Stomach smooth muscle (tissue), 2 donors: ENCODE results near the gene UNC13D.

Experiments used
- H3K27ac ChIP-seq: one replicate; pipeline ENCODE4 v1.7.0; 2013; ENCODE audit warnings: mild to moderate bottlenecking, low read length, inconsistent platforms
- H3K27me3 ChIP-seq, 2 donors: one replicate each; pipeline ENCODE4 v1.7.0; 2013; ENCODE audit warnings: low read length in 2 of 2; ENCODE audit not compliant: insufficient read depth in 2 of 2, control insufficient read depth in 1 of 2
- H3K36me3 ChIP-seq, 2 donors: one replicate each; pipeline ENCODE4 v1.7.0; 2013; ENCODE audit warnings: low read length in 2 of 2; ENCODE audit not compliant: control insufficient read depth in 2 of 2, insufficient read depth in 2 of 2
- H3K4me1 ChIP-seq: one replicate; pipeline ENCODE4 v1.7.0; 2013; ENCODE audit warnings: low read length; ENCODE audit not compliant: control insufficient read depth, insufficient read depth
- H3K4me3 ChIP-seq, 2 donors: one replicate each; pipeline ENCODE4 v1.7.0; 2013; ENCODE audit warnings: low read length in 2 of 2
- H3K9ac ChIP-seq, 2 donors: one replicate each; pipeline ENCODE4 v1.7.0; 2013; ENCODE audit warnings: low read length in 2 of 2, mild to moderate bottlenecking in 1 of 2
- H3K9me3 ChIP-seq, 2 donors: one replicate each; pipeline ENCODE4 v1.7.0; 2013; ENCODE audit warnings: low read length in 2 of 2; ENCODE audit not compliant: control insufficient read depth in 2 of 2
- donor health status: healthy.
- donor health status: Pancreatic carcinoma.

Gene UNC13D

DNA sequence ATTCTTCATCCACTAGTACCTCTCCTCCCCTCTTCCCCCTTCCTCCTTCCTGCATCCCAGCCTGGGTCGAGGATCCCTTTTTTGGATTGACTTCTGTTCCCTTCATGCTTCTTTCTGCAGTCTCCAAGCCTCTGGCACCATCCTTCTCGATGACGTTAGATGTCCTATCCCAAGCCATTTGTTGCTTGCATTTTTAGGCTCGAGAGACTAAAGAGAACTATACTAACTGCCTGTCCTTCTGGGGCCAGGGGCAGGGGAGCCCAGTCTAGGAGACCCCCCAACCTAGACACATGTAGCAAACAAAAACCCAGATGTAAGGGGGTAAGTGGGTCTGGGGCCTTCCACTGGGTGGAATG is 35.7 kb downstream of the UNC13D start:
- Histone ChIP-seq H3K4me1 (peaks cover 6% of the 10 kb centered on the region), H3K9ac (no peak overlapping the region), H3K27me3 (no peaks in the 10 kb centered on the region), H3K4me3 (no peak overlapping the region), H3K9me3 (no peaks in the 10 kb centered on the region), H3K27ac (peak overlapping the region; percentile 31), H3K36me3 (peaks cover 21 to 29% of the 10 kb centered on the region in 2 donors)

DNA sequence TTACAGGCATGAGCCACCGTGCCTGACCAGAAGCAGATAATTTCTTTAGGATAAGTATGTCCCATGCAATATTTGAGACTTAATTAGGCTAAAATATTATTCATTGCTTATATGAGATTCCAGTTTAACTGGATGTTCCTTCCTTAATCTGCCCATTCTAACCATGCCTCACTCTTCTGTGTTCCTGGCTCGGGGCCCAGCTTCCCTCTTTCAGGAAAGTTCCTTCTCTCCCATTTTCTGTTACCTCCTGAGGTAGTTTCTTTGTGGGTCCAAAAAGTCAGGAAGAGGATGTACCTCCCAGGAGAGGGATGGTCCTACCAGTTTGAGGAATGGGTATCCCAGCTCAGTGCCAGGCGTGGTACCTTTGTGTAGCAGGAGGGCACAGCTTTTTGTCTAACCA is 36.3 kb downstream of the UNC13D start:
- Histone ChIP-seq H3K9ac (no peak overlapping the region), H3K4me1 (peaks cover 6% of the 10 kb centered on the region), H3K9me3 (no peaks in the 10 kb centered on the region), H3K27me3 (no peaks in the 10 kb centered on the region), H3K36me3 (peaks cover 15 to 22% of the 10 kb centered on the region in 2 donors), H3K27ac (no peak overlapping the region), H3K4me3 (no peak overlapping the region)

DNA sequence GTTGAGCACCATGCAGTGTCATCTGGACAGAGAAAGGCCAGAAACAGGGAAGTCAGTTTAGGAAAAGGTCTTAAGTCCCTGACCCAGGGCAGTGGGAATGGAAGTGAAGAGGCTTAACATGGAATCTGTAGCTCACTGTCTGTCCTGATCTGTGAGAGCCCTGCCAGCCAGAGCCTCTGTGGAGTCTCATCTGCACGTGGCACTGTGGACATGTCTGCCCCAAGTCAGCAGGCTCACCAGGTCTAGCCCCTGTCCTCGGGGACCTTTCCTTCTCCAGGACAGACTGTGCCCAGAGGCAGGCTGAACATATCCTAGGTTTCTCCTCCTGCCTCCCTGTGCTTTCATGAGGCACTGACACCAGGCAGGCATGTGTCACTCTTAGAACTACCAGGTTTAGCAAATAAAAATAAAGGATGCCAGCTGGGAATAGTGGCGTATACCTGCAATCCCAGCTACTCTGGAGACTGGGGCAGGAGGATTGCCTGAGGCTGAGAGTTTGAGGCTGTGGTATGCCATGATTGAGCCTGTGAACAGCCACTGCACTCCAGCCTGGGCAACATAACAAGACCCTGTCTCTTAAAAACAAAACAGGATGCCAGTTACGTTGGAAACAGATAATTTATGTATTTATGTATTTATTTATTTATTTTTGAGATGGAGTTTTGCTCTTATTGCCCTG is 37.2 kb downstream of the UNC13D start:
- Histone ChIP-seq H3K9me3 (no peaks in the 10 kb centered on the region), H3K4me1 (peaks cover 6% of the 10 kb centered on the region), H3K36me3 (peaks cover 6 to 13% of the 10 kb centered on the region in 2 donors), H3K27ac (no peak overlapping the region), H3K4me3 (no peak overlapping the region), H3K27me3 (no peaks in the 10 kb centered on the region), H3K9ac (no peak overlapping the region)

DNA sequence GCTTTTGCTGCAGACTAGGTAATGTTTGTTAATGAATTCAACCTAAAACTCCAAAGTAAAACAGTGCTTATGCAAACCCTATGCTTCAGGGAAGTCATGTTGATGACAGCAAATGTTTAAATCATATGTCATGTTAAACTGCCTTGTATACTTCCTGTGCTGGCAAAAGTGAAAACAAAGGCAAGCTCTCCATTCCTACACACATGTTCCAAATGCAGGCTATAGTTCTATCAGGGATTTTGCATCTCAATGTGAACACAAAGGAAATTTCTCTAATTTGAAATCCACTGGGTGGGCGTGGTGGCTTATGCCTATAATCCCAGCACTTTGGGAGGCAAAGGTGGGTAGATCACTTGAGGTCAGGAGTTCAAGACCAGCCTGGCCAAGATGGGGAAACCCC is 40.3 kb downstream of the UNC13D start:
- Histone ChIP-seq H3K36me3 (peaks cover 6 to 11% of the 10 kb centered on the region in 2 donors), H3K4me3 (no peak overlapping the region)

DNA sequence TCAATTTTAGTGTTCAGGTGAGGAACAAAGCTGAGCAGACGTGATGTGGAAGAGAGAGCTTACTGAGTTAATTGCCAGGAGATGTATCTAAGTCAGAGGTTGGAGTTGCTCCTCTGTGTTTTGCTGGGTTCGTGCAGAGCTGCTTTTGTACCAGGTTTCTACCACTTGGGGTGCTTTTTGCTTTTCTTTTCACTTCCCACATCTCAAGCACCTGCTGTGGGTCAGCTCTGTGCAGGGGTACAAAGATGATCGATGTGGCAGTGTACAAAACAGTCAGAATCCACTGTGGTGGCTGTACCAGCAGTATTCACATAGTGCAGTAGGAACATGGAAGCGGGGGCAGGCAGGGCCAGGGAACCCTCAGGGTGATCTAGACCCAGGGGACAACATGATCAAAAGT is 44.8 kb downstream of the UNC13D start:
- Histone ChIP-seq H3K9ac (no peak overlapping the region), H3K9me3 (no peaks in the 10 kb centered on the region), H3K4me3 (no peak overlapping the region), H3K27me3 (no peaks in the 10 kb centered on the region), H3K27ac (no peak overlapping the region), H3K4me1 (no peaks in the 10 kb centered on the region), H3K36me3 (peaks cover 13 to 21% of the 10 kb centered on the region in 2 donors)

More for the DNA sequence above, 40.3 kb downstream of the UNC13D start:
- Histone ChIP-seq H3K4me1 (no peaks in the 10 kb centered on the region), H3K27ac (no peak overlapping the region), H3K9ac (no peak overlapping the region), H3K27me3 (no peaks in the 10 kb centered on the region), H3K9me3 (no peaks in the 10 kb centered on the region)

GRCh38 chr17:75795820-75796607 is 48.2 kb downstream of the UNC13D start:
- no peak overlapping the region for H3K27ac ChIP-seq
- H3K36me3 ChIP-seq: peaks cover 19 to 27% of the 10 kb centered on the region in 2 donors
- H3K9me3 ChIP-seq: no peaks in the 10 kb centered on the region

DNA sequence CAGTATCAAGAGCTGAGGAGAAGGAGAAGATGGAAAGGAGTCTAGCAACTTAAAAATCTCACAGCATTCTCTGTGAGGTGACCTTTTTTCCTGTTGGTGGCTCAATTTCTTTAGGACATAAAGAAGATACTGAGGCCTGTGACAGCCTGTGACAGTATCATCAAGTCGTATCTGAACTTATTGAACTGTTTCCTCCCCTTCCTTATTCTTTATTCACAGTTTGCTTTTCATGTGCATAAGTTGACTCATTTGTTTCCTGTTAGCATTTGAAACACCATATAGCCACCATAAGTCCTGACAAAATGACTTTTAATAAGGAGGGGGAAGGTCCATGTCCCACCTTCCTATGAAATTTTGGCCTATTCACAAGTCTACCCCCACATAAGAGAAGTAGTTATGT is 50.7 kb downstream of the UNC13D start:
- H3K27ac ChIP-seq: no peak overlapping the region
- no peaks in the 10 kb centered on the region for H3K9me3 ChIP-seq
- H3K9ac ChIP-seq: no peak overlapping the region
- no peak overlapping the region for H3K4me3 ChIP-seq
- H3K36me3 ChIP-seq: peaks cover 12 to 16% of the 10 kb centered on the region in 2 donors
- no peaks in the 10 kb centered on the region for H3K4me1 ChIP-seq
- H3K27me3 ChIP-seq: no peaks in the 10 kb centered on the region

More at GRCh38 chr17:75795820-75796607, 48.2 kb downstream of the UNC13D start:
- no peaks in the 10 kb centered on the region for H3K27me3 ChIP-seq
- H3K9ac ChIP-seq: no peak overlapping the region
- H3K4me3 ChIP-seq: no peak overlapping the region
- H3K4me1 ChIP-seq: no peaks in the 10 kb centered on the region

GRCh38 chr17:75791254-75791653 is 53.0 kb downstream of the UNC13D start:
- peaks cover 9% of the 10 kb centered on the region in 2 donors for H3K36me3 ChIP-seq
- H3K4me3 ChIP-seq: no peak overlapping the region
- H3K9me3 ChIP-seq: no peaks in the 10 kb centered on the region
- H3K9ac ChIP-seq: no peak overlapping the region
- no peak overlapping the region for H3K27ac ChIP-seq
- no peaks in the 10 kb centered on the region for H3K27me3 ChIP-seq
- H3K4me1 ChIP-seq: peaks cover 4% of the 10 kb centered on the region

DNA sequence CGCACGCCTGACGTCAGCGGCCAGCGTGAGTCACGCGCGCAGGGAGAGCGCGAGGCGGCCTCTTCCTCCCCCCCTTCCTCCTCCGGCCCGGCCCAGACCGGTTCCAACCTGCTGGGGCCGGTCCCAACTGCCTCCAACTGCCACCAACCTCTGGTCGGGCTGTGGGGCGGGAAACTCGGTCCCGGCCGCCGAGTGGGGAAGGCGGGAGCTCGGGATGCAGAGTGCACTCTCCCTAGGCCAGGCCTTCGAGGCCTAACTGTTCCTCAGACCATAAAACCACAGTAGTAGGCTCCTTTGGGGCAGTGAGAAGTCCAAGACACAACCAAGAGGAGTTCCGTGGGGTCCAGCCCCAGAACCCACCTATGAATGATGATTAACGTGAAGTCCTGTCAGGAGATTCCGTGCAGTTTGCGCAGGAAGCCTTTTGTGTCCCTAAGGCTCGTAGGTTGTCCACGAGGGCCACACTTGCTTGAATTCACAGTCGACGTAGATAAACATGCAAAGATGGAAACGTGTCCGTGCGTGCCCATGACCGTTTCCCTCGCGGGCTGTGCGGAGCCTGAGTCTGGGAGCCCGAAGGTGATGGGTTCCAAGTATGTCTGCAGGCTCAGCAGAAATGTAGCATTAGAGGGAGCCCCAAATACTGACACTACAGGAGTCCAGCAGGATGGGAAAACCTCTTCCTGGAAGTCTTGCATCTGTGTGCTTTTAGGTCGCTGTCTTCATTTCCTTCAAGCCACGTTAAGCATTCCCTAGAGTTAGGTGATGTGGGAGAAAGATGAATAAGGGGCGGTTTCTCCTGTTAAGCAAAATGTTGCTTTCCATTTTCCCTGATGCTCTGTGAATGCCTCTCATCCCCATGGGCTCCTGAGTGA is 59.0 kb downstream of the UNC13D start:
- H3K27me3 ChIP-seq: no peaks in the 10 kb centered on the region

GRCh38 chr17:75784473-75785015 is 59.7 kb downstream of the UNC13D start, which contains the start of gene UNK:
UNK (plus strand) TSS chr17:75784806; CDS start chr17:75784881, 75 bp downstream.
- H3K27ac ChIP-seq: peak within 1 kb of the TSS; percentile 99
- peak within 1 kb of the TSS; percentile 63 to 79 for H3K4me3 ChIP-seq
- no peaks in the 10 kb centered on the region for H3K9me3 ChIP-seq
- H3K9ac ChIP-seq: peak within 1 kb of the TSS; percentile 88 to 98
- H3K36me3 ChIP-seq: no peaks in the 10 kb centered on the region
- peaks cover 19% of the 10 kb centered on the region for H3K4me1 ChIP-seq
- H3K27me3 ChIP-seq: no peaks in the 10 kb centered on the region

More for the DNA sequence above, 59.0 kb downstream of the UNC13D start:
- peaks cover 19% of the 10 kb centered on the region for H3K4me1 ChIP-seq
- H3K9me3 ChIP-seq: no peaks in the 10 kb centered on the region
- H3K9ac ChIP-seq: peak overlapping the region; percentile 88 to 98
- peak overlapping the region; percentile 63 to 79 for H3K4me3 ChIP-seq
- H3K27ac ChIP-seq: peak overlapping the region; percentile 99
- no peaks in the 10 kb centered on the region for H3K36me3 ChIP-seq
